HG03280 (cell line): Measurements from ENCODE around the gene OBSL1.

Experiments used
- ATAC-seq: cut with Tn5 transposase; IDR thresholded peaks from one replicate; pipeline ENCODE4 v1.9.1; 2021; ENCODE audit warnings: mild to moderate bottlenecking, moderate library complexity; ENCODE audit not compliant: unreplicated experiment

Gene OBSL1

DNA sequence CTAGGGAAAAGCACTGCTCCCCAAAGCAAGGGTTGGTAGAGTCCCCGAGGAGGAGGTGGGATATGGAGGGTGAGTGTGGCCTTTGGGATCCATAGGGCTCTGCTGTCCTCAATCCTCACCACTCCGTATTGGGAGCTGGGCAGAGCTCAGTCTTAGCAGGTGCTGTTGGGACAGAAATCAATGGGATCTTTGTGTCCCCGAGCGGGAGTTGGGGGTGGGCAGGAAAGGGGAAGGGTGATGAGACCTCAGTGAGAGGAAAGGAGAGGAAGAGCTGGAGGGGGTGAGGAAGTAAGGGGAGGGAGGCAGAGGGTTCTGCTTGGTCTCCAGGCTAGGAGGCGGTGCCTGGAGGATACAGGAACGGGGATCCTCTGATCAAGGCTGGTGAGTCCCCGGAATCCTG, 54.5 kb downstream of the OBSL1 start:
- no peak for ATAC-seq

- ATAC-seq, result no peak
Observed at GRCh38 chr2:219515874-219516629, 55.3 kb downstream of the OBSL1 start.

DNA sequence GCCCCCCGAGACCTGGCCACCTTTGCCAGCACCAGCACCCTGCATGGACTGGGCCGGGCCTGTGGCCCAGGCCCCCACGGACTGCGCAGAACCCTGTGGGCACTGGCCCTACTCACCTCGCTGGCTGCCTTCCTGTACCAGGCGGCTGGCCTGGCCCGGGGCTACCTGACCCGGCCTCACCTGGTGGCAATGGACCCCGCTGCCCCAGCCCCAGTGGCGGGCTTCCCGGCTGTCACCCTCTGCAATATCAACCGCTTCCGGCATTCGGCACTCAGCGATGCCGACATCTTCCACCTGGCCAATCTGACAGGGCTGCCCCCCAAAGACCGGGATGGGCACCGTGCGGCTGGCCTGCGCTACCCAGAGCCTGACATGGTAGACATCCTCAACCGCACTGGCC, 56.5 kb downstream of the OBSL1 start:
- no peak for ATAC-seq

GRCh38 chr2:219514196-219514761, 57.1 kb downstream of the OBSL1 start, which contains the start of gene ASIC4:
TSS of gene ASIC4 (plus strand) at chr2:219514482. CDS start at chr2:219514725, 243 bp downstream.
- no peak for ATAC-seq

GRCh38 chr2:219513787-219514186, 57.6 kb downstream of the OBSL1 start:
- no peak for ATAC-seq

- no peak for ATAC-seq
Observed at GRCh38 chr2:219512524-219513216, 58.7 kb downstream of the OBSL1 start.

- ATAC-seq, result no peak
Observed at GRCh38 chr2:219511547-219512325, 59.6 kb downstream of the OBSL1 start.

GRCh38 chr2:219510512-219511135, 60.7 kb downstream of the OBSL1 start:
- no peak for ATAC-seq

GRCh38 chr2:219509780-219510511, 61.4 kb downstream of the OBSL1 start:
- peak; percentile 63 for ATAC-seq

DNA sequence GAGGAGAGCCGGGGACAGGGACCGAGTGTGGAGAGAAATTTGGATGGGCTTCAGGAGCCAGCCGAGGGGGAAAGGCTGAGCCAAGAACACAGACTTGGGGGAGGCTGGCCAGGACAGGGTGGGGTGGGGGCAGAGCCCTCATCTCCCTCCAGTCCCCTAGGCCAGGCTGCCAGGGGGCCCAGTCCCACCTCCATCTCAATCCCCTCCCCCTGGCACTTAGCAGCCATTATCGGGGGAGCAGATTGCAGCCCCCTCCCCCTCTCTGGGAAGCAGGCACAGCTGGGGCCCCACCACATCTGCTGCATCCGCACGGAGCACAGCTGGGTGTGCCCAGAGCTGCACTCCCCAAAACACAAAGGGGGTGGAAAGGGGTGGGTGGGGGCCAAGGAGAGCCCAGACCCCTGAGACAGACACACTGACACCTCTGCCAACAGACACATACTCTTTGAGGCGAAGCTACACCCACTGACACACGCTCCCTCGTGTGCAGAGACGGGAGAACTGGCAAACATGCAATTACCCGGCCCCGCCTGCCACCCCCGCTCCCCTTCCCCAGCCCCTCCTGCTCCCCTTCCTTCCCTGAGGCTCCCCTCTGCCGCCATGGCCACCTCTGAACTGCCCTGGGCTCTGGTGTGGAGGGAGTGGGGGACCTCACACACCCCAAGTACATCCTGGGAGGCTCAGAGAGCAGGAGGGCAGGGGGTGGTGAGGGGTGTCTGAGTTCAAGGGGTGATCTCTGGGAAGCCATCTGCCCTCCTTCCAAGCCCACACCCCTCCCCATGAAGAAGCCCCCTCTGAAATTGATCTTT, 62.2 kb downstream of the OBSL1 start:
- peak; percentile 17 for ATAC-seq

DNA sequence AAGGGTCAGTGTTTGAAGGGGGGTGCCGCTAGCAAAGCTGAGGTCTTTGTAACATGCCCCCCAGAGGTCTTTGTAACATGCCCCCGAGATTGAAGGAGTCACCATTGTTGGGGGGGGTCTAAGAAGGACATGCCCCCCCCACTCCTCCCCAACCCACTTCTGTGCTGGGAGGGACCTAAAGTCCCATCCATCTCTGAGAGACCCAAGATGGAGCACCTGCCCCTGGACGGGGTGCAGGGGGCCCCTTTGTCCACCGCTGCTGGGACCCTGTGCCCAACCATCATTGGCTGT, 63.0 kb downstream of the OBSL1 start:
- no peak for ATAC-seq

- no peak for ATAC-seq
Observed at GRCh38 chr2:219507581-219508443, 63.5 kb downstream of the OBSL1 start.

- ATAC-seq, result no peak
Observed at GRCh38 chr2:219506802-219507526, 64.4 kb downstream of the OBSL1 start.

GRCh38 chr2:219506153-219506801, 65.1 kb downstream of the OBSL1 start:
- no peak for ATAC-seq

GRCh38 chr2:219505585-219505984, 65.8 kb downstream of the OBSL1 start:
- ATAC-seq, result no peak

DNA sequence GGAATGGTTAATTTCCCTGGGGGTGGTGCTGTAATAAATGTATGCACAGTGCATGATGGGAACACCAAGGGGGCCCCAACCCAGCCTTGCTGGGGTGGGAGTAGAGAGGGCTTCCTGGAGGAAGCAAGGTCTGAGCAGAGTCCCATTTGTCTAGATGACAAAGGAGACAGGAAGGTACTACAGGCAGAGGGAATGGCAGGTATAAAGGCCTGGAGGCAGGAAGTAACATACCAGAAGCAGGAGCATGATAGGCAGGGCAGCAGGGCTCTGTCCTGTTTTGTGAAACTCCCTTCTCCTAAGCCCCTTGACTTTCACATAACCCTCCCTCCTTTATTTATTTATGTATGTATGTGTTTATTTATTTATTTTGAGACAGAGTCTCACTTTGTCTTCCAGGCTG, 68.7 kb downstream of the OBSL1 start:
- ATAC-seq, result no peak

GRCh38 chr2:219501849-219502248, 69.5 kb downstream of the OBSL1 start:
- no peak for ATAC-seq
